ENCODE measurements around the gene FAM193B.

DNA sequence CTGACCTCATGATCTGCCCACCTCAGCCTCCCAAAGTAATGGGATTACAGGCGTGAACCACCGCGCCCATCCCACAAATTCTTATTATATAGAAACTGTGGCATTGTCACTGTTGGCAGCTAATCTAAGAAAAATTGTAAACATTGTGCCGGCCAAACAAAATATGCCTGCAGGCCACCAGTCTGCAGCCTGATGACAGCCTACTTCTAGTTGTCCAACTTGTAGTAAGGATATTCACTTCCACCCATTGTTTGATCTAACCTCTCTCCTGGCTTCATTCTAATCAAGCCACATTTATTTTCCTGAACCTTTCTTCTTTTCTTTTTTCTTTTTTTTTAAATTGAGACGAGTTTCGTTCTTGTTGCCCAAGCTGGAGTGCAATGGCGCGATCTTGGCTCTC, 24.0 kb upstream of the FAM193B start:
- TF ChIP-seq FOXA1 (IDR thresholded peaks at IDR 0.05; ENCODE audit: borderline replicate concordance) (no peak), POLR2AphosphoS2 (IDR thresholded peaks at IDR 0.05; ENCODE audit: low read length) (no peak), SMAD2 (IDR thresholded peaks at IDR 0.05; ENCODE audit: low read depth, low read length) (no peak), ASH1L (IDR thresholded peaks at IDR 0.05; ENCODE audit: borderline replicate concordance, low read depth, partially characterized antibody) (no peak), HDAC1 (IDR thresholded peaks at IDR 0.05) (no peak), KLF1 (tag; IDR thresholded peaks at IDR 0.05) (no peak), SP2 (IDR thresholded peaks at IDR 0.05; ENCODE audit: extremely low read depth, low read depth, low read length, poor library complexity, severe bottlenecking) (no peak), ZNF253 (CRISPR knock-in tag; conservative IDR thresholded peaks at IDR 0.05) (no peak)
- TF ChIP-seq, protein P1, sequence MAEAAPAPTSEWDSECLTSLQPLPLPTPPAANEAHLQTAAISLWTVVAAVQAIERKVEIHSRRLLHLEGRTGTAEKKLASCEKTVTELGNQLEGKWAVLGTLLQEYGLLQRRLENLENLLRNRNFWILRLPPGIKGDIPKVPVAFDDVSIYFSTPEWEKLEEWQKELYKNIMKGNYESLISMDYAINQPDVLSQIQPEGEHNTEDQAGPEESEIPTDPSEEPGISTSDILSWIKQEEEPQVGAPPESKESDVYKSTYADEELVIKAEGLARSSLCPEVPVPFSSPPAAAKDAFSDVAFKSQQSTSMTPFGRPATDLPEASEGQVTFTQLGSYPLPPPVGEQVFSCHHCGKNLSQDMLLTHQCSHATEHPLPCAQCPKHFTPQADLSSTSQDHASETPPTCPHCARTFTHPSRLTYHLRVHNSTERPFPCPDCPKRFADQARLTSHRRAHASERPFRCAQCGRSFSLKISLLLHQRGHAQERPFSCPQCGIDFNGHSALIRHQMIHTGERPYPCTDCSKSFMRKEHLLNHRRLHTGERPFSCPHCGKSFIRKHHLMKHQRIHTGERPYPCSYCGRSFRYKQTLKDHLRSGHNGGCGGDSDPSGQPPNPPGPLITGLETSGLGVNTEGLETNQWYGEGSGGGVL (CRISPR knock-in tag; IDR thresholded peaks at IDR 0.05): no peak
- TF ChIP-seq, protein P2, sequence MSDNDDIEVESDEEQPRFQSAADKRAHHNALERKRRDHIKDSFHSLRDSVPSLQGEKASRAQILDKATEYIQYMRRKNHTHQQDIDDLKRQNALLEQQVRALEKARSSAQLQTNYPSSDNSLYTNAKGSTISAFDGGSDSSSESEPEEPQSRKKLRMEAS (CRISPR knock-in tag; IDR thresholded peaks at IDR 0.05): no peak

Data from K562 (cell line).